HEK293 (cell line): Measurements from ENCODE around the gene VWA5B1.

Source experiments
- CTCF ChIA-PET: fragments of 350-600 bp; formaldehyde crosslinking; extraction: SDS; loops from one replicate; lab custom pipeline; 2021; ENCODE audit warnings: antibody characterized with exemption; lab: Yijun Ruan, JAX
- POLR2A ChIA-PET: fragments of 300-600 bp; formaldehyde crosslinking; extraction: SDS; loops from one replicate; lab custom pipeline; 2020; ENCODE audit warnings: antibody characterized with exemption, inconsistent platforms; lab: Yijun Ruan, JAX
- H3K27ac ChIP-seq: fragments of 200-500 bp; sonication (Bioruptor generic); 2 replicates; pipeline ENCODE4 v1.5.1; 2014; ENCODE audit warnings: low read depth, low read length, control low read depth, inconsistent platforms; ENCODE audit errors: extremely low read depth
- H3K36me3 ChIP-seq, 2 experiments: fragments of 200-500 bp in 1 of 2; sonication (Bioruptor generic) in 1 of 2; 1 replicate in 1 of 2; 2 replicates in 1 of 2; pipeline ENCODE4 v1.5.1; 2014 to 2017; ENCODE audit warnings: inconsistent platforms in 2 of 2, low read length in 2 of 2; ENCODE audit not compliant: control insufficient read depth in 2 of 2, insufficient read depth in 1 of 2
- H3K4me1 ChIP-seq: fragments of 200-500 bp; sonication (Bioruptor generic); 2 replicates; pipeline ENCODE4 v1.5.1; 2014; ENCODE audit warnings: mild to moderate bottlenecking, low read length, inconsistent platforms; ENCODE audit not compliant: control insufficient read depth, insufficient read depth
- H3K4me3 ChIP-seq: 2 replicates; pipeline ENCODE4 v1.5.1; 2011; ENCODE audit warnings: low read depth, mild to moderate bottlenecking, control low read depth, low read length, moderate library complexity
- H3K9me3 ChIP-seq: fragments of 200-500 bp; sonication (Bioruptor generic); 2 replicates; pipeline ENCODE4 v1.5.1; 2014; ENCODE audit warnings: low read depth, low read length, inconsistent platforms; ENCODE audit not compliant: control insufficient read depth, insufficient read depth
- HIC1 ChIP-seq: fragments of 450-650 bp; formaldehyde crosslinking; IDR thresholded peaks from 2 replicates; pipeline ENCODE4 v1.5.1; 2016; ENCODE audit warnings: missing biosample characterization, missing genetic modification characterization
- KLF10 ChIP-seq: fragments of 450-650 bp; IDR thresholded peaks from 2 replicates; pipeline ENCODE4 v1.5.1; 2018; ENCODE audit warnings: missing biosample characterization, mild to moderate bottlenecking, missing genetic modification characterization
- PRDM10 ChIP-seq: fragments of 450-650 bp; formaldehyde crosslinking; IDR thresholded peaks from 2 replicates; pipeline ENCODE4 v1.5.1; 2016; ENCODE audit warnings: missing biosample characterization, missing genetic modification characterization
- ZNF148 ChIP-seq: fragments of 450-650 bp; formaldehyde crosslinking; IDR thresholded peaks from 2 replicates; pipeline ENCODE4 v1.5.0; 2017; ENCODE audit warnings: missing biosample characterization, missing genetic modification characterization, borderline replicate concordance
- ZNF2 ChIP-seq: fragments of 450-650 bp; formaldehyde crosslinking; IDR thresholded peaks from 2 replicates; pipeline ENCODE4 v1.5.1; 2016; ENCODE audit warnings: missing biosample characterization, missing genetic modification characterization
- ZNF596 ChIP-seq: fragments of 450-650 bp; IDR thresholded peaks from 2 replicates; pipeline ENCODE4 v1.5.0; 2018; ENCODE audit warnings: missing biosample characterization, mild to moderate bottlenecking, missing genetic modification characterization, moderate library complexity
- ZSCAN30 ChIP-seq: fragments of 450-650 bp; IDR thresholded peaks from 2 replicates; pipeline ENCODE4 v1.5.1; 2018; ENCODE audit warnings: missing biosample characterization, mild to moderate bottlenecking, missing genetic modification characterization, moderate library complexity
- TF ChIP-seq, protein P1 (sequence below): fragments of 450-650 bp; IDR thresholded peaks from 2 replicates; pipeline ENCODE4 v1.5.1; 2018; ENCODE audit warnings: missing biosample characterization, missing genetic modification characterization
- TF ChIP-seq, protein P2 (sequence below): fragments of 450-650 bp; formaldehyde crosslinking; IDR thresholded peaks from 2 replicates; pipeline ENCODE4; 2016; ENCODE audit warnings: missing biosample characterization, missing genetic modification characterization

The VWA5B1 gene

GRCh38 chr1:20358761-20359263 lies 68.1 kb downstream of the VWA5B1 start (continued):
- TF ChIP-seq ZNF2 (tag by site-specific recombination) (peak; percentile 49; the same call in 1 of the 2 replicates), PRDM10 (peak; percentile 83), KLF10 (peak; percentile 79; the same call in 1 of the 2 replicates), ZNF148 (tag by site-specific recombination) (no peak)

- no peak overlapping the region for H3K4me3 ChIP-seq
- CTCF ChIA-PET = interaction anchor here (0.6 to 2.3 kb wide), 7 partner anchors 30 to 311 kb away, joined by 3 to 8 read pairs (median 4); no protein-coding TSS in a partner anchor
- POLR2A ChIA-PET = no interaction called here
- no peaks in the 10 kb centered on the region for H3K36me3 ChIP-seq
- H3K27ac ChIP-seq = no peak overlapping the region
- TF ChIP-seq, protein P1, sequence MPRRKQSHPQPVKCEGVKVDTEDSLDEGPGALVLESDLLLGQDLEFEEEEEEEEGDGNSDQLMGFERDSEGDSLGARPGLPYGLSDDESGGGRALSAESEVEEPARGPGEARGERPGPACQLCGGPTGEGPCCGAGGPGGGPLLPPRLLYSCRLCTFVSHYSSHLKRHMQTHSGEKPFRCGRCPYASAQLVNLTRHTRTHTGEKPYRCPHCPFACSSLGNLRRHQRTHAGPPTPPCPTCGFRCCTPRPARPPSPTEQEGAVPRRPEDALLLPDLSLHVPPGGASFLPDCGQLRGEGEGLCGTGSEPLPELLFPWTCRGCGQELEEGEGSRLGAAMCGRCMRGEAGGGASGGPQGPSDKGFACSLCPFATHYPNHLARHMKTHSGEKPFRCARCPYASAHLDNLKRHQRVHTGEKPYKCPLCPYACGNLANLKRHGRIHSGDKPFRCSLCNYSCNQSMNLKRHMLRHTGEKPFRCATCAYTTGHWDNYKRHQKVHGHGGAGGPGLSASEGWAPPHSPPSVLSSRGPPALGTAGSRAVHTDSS (tag by site-specific recombination) = no peak
- H3K9me3 ChIP-seq = no peaks in the 10 kb centered on the region
- H3K4me1 ChIP-seq = peaks cover 8% of the 10 kb centered on the region
Measured at GRCh38 chr1:20359451-20360330, 69.0 kb downstream of the VWA5B1 start.

- no peak overlapping the region for H3K27ac ChIP-seq
- no peak overlapping the region for H3K4me3 ChIP-seq
- CTCF ChIA-PET = interaction anchor here (0.5 to 4.8 kb wide), 43 partner anchors 8 to 1130 kb away, joined by 3 to 75 read pairs (median 4); no protein-coding TSS in a partner anchor
- H3K36me3 ChIP-seq = no peaks in the 10 kb centered on the region
- H3K4me1 ChIP-seq = peaks cover 9% of the 10 kb centered on the region
- POLR2A ChIA-PET = interaction anchor here (1.1 kb wide), 1 partner anchor 132 kb away, joined by 3 read pairs; no protein-coding TSS in a partner anchor
- no peaks in the 10 kb centered on the region for H3K9me3 ChIP-seq
- TF ChIP-seq ZNF596 (tag by site-specific recombination) (no peak), ZSCAN30 (tag by site-specific recombination) (no peak), HIC1 (no peak)
- TF ChIP-seq, protein P2, sequence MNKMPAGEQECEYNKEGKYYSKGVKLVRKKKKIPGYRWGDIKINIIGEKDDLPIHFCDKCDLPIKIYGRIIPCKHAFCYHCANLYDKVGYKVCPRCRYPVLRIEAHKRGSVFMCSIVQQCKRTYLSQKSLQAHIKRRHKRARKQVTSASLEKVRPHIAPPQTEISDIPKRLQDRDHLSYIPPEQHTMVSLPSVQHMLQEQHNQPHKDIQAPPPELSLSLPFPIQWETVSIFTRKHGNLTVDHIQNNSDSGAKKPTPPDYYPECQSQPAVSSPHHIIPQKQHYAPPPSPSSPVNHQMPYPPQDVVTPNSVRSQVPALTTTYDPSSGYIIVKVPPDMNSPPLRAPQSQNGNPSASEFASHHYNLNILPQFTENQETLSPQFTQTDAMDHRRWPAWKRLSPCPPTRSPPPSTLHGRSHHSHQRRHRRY = no peak
Measured at GRCh38 chr1:20361401-20361800, 70.7 kb downstream of the VWA5B1 start.
